CD4-positive, alpha-beta memory T cell (primary cell): ENCODE results near the gene ZFP1. TPM values are rescaled to one million over a fixed set of nuclear protein-coding genes. Genes with fewer than 3 reads are reported as not detected.

Experiments used
- CTCF ChIA-PET: fragments of 350-600 bp; sonication (Branson Sonifier 250); formaldehyde crosslinking; loops from one replicate; lab custom pipeline; 2021; ENCODE audit warnings: inconsistent platforms; ENCODE audit not compliant: partially characterized antibody; lab: Charles Lee
- POLR2A ChIA-PET: fragments of 350-600 bp; sonication (Branson Sonifier 250); formaldehyde crosslinking; loops from one replicate; lab custom pipeline; 2021; ENCODE audit not compliant: partially characterized antibody; lab: Charles Lee
- DNase-seq, 5 donors: peaks; one replicate each; pipeline versions ENCODE4 v3.0.0 to v3.0.0-alpha.2; 2020 to 2022; ENCODE audit warnings: mixed read lengths in 1 of 5
- H3K27ac ChIP-seq: one replicate; pipeline ENCODE4 v1.7.0; 2013; ENCODE audit warnings: low read depth, low read length
- H3K27me3 ChIP-seq: 2 replicates; pipeline ENCODE4 v1.7.0; 2013; ENCODE audit warnings: mild to moderate bottlenecking, low read length, moderate library complexity; ENCODE audit not compliant: insufficient read depth
- H3K36me3 ChIP-seq: 2 replicates; pipeline ENCODE4 v1.7.0; 2013; ENCODE audit warnings: mild to moderate bottlenecking, low read length, moderate library complexity; ENCODE audit not compliant: insufficient read depth
- H3K4me1 ChIP-seq: 2 replicates; pipeline ENCODE4 v1.7.0; 2013; ENCODE audit warnings: mild to moderate bottlenecking, low read length, moderate library complexity; ENCODE audit not compliant: insufficient read depth
- H3K4me3 ChIP-seq, 2 donors: one replicate each; pipeline ENCODE4 v1.7.0; 2013; ENCODE audit warnings: low read length in 2 of 2, mild to moderate bottlenecking in 1 of 2
- H3K9me3 ChIP-seq, 2 donors: one replicate each; pipeline ENCODE4 v1.7.0; 2013; ENCODE audit warnings: low read length in 2 of 2, control low read depth in 1 of 2; ENCODE audit not compliant: control insufficient read depth in 1 of 2
- H3K27ac Mint-ChIP-seq, 7 donors: one replicate each; pipeline ENCODE4 v1.8.0; 2020 to 2021; ENCODE audit warnings: mixed read lengths in 7 of 7, mild to moderate bottlenecking in 6 of 7, inconsistent platforms in 3 of 7, moderate library complexity in 3 of 7
- H3K27me3 Mint-ChIP-seq, 2 donors: one replicate each; pipeline ENCODE4 v1.8.0; 2020 to 2021; ENCODE audit warnings: mixed read lengths in 2 of 2
- H3K36me3 Mint-ChIP-seq, 2 donors: one replicate each; pipeline ENCODE4 v1.8.0; 2020 to 2021; ENCODE audit warnings: mixed read lengths in 2 of 2, inconsistent platforms in 1 of 2, mild to moderate bottlenecking in 1 of 2
- H3K4me1 Mint-ChIP-seq, 4 donors: one replicate each; pipeline ENCODE4 v1.8.0; 2020 to 2021; ENCODE audit warnings: mixed read lengths in 4 of 4, mild to moderate bottlenecking in 1 of 4
- H3K4me3 Mint-ChIP-seq, 8 donors: one replicate each; pipeline ENCODE4 v1.8.0; 2020 to 2021; ENCODE audit warnings: mixed read lengths in 8 of 8, mild to moderate bottlenecking in 7 of 8, moderate library complexity in 6 of 8, inconsistent platforms in 3 of 8
- H3K9me3 Mint-ChIP-seq, 8 donors: one replicate each; pipeline ENCODE4 v1.8.0; 2020 to 2021; ENCODE audit warnings: mixed read lengths in 8 of 8, mild to moderate bottlenecking in 5 of 8, inconsistent platforms in 3 of 8, moderate library complexity in 1 of 8
- intact Hi-C: fragments of 100-400 bp; cut with micrococcal nuclease; formaldehyde crosslinking; loops from one replicate; pipeline ENCODE4 v1.15.1; 2023
- polyA plus RNA-seq, 2 donors: library from polyadenylated mRNA; unstranded; fragments of 300-500 nt; fragmentation: Illumina TruSeq; gene quantifications; one replicate each; pipeline ENCODE4 v1.2.3, GENCODE V29; 2021
- total RNA-seq, 2 experiments: library from RNA; stranded (reverse); gene quantifications; one replicate each; pipeline ENCODE4 v1.2.3, GENCODE V29; 2021

The ZFP1 gene
- total and polyA plus RNA-seq, 4 experiments from 2014 or later: 11.7 to 22.3 (median 15.9) TPM

DNA sequence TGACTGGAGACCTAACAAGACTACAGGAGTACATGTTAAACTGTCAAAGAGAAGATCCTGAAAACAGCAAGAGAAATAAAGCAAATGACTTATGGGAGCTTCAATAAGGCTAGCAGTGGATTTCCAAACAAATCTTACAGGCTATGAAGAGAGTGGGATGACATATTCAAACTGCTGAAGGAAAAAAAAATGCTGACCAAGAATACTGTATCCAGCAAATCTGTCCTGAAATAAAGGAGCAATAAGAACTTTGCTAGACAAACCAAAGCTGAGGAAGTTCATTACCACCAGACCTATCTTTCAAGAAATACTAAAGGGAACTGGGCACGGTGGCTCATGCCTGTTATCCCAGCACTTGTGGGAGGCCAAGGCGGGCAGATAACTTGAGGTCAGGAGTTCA lies 28.6 kb downstream of the ZFP1 start:
- Histone ChIP-seq H3K36me3 (no peaks in the 10 kb centered on the region), H3K4me1 (no peaks in the 10 kb centered on the region), H3K4me3 (no peak overlapping the region), H3K27me3 (no peaks in the 10 kb centered on the region), H3K9me3 (peaks cover 0 to 38% of the 10 kb centered on the region in 2 donors), H3K27ac (no peak overlapping the region)
- Mint-ChIP-seq H3K4me3 (no peak overlapping the region), H3K27ac (no peak overlapping the region), H3K27me3 (no peaks in the 10 kb centered on the region), H3K36me3 (peaks cover 23 to 38% of the 10 kb centered on the region in 2 donors), H3K9me3 (peaks cover 12 to 64% (median 53%) of the 10 kb centered on the region in 8 donors), H3K4me1 (no peaks in the 10 kb centered on the region)
- CTCF ChIA-PET: no interaction called here
- DNase-seq: no peak
- intact Hi-C loops: no loop called here
- POLR2A ChIA-PET: no interaction called here

DNA sequence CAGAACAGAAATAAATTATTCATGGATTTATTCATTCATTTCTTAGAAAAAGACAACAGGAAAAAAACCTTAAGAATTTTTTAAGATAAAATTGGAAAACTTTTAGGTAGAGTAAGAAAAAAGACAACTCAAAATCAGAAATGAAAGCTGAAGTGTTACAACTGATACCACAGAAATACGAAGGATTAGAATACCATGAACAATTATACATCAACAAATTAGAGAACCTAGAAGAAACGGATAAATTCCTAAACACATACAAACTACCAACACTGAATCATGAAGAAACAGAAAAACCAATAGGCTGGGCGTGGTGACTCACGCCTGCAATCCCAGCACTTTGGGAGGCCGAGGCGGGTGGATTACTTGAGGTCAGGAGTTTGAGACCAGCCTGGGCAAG lies 30.9 kb downstream of the ZFP1 start:
- Histone ChIP-seq H3K27me3 (no peaks in the 10 kb centered on the region), H3K4me1 (no peaks in the 10 kb centered on the region), H3K9me3 (peaks cover 0 to 17% of the 10 kb centered on the region in 2 donors), H3K36me3 (no peaks in the 10 kb centered on the region), H3K4me3 (no peak overlapping the region), H3K27ac (no peak overlapping the region)
- Mint-ChIP-seq H3K4me1 (no peaks in the 10 kb centered on the region), H3K36me3 (peaks cover 10 to 19% of the 10 kb centered on the region in 2 donors), H3K27me3 (no peaks in the 10 kb centered on the region), H3K4me3 (no peak overlapping the region), H3K9me3 (peaks cover 3 to 41% (median 34%) of the 10 kb centered on the region in 8 donors), H3K27ac (no peak overlapping the region)
- POLR2A ChIA-PET: no interaction called here
- intact Hi-C loops: no loop called here
- CTCF ChIA-PET: no interaction called here
- no peak for DNase-seq

DNA sequence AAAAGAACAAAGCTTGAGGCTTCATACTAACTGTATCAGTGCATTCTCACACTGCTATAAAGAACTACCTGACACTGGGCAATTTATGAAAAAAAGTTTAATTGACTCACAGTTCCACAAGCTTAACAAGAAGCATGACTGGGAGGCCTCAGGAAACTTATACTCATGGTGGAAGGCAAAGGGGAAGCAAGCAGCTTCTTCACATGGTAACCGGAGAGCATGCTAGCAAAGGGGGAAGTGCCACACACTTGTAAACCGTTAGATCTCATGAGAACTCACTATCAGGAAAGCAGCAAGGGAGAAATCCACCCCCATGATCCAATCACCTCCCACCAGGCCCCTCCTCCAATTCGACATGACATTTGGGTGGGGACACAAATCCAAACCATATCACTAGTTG lies 33.3 kb downstream of the ZFP1 start:
- Mint-ChIP-seq H3K9me3 (peaks cover 0 to 22% (median 17%) of the 10 kb centered on the region in 8 donors), H3K4me1 (no peaks in the 10 kb centered on the region), H3K27me3 (peaks cover 0 to 1% of the 10 kb centered on the region in 2 donors), H3K36me3 (peaks cover 4 to 11% of the 10 kb centered on the region in 2 donors), H3K4me3 (no peak overlapping the region), H3K27ac (no peak overlapping the region)
- DNase-seq: no peak
- H3K27ac ChIP-seq: no peak overlapping the region
- no peaks in the 10 kb centered on the region for H3K4me1 ChIP-seq
- CTCF ChIA-PET: interaction anchor here (1.0 to 1.1 kb wide), 2 partner anchors 18 to 223 kb away, joined by 3 to 4 read pairs; no protein-coding TSS in a partner anchor
- no peaks in the 10 kb centered on the region for H3K36me3 ChIP-seq
- POLR2A ChIA-PET: no interaction called here
- intact Hi-C loops: no loop called here
- peaks cover 0 to 8% of the 10 kb centered on the region in 2 donors for H3K9me3 ChIP-seq
- H3K4me3 ChIP-seq: no peak overlapping the region
- no peaks in the 10 kb centered on the region for H3K27me3 ChIP-seq

DNA sequence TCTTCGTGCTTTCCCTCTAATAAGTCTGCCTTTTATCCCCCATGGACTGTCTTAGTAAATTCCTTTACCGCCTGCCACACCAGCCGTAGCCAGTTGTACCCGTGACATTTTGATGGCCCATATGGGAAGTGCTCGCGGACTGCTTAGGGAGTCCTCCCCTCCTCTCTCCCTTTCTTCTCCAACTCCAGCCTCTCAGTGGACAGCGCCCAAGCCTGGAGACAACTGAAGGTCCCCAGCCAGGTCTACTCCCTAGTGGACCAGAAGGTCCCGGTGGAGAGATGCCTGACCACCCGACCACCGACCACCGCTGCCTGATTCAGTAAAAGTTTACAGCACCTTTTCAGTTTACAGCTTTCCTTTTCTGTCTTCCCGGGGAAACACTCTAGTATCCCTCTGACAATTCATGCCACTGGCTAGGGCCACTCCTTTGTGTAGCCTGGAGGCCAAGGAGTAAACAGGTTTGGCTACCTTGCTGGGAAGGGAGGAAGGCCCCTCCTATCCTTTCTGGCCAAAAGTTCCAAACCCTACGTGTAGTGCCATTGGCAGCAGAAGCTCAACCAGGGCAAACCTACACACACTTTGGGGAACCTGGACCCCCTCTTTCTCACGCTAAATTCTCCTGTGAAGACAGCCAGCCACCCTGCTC lies 40.6 kb downstream of the ZFP1 start:
- Mint-ChIP-seq H3K4me3 (no peak overlapping the region), H3K4me1 (no peaks in the 10 kb centered on the region), H3K27ac (peak overlapping the region in 1 of 7 donors; percentile 23), H3K9me3 (peaks cover 0 to 2% (median 0%) of the 10 kb centered on the region in 8 donors), H3K27me3 (peaks cover 3 to 4% of the 10 kb centered on the region in 2 donors), H3K36me3 (no peaks in the 10 kb centered on the region)
- H3K27ac ChIP-seq: no peak overlapping the region
- CTCF ChIA-PET: interaction anchor here (3.4 kb wide), 1 partner anchor 10 kb away, joined by 17 read pairs; no protein-coding TSS in a partner anchor
- intact Hi-C loops: no loop called here
- DNase-seq: no peak
- H3K4me1 ChIP-seq: no peaks in the 10 kb centered on the region
- H3K4me3 ChIP-seq: no peak overlapping the region
- peaks cover 3% of the 10 kb centered on the region for H3K27me3 ChIP-seq
- no peaks in the 10 kb centered on the region for H3K36me3 ChIP-seq
- POLR2A ChIA-PET: no interaction called here
- no peaks in the 10 kb centered on the region for H3K9me3 ChIP-seq

DNA sequence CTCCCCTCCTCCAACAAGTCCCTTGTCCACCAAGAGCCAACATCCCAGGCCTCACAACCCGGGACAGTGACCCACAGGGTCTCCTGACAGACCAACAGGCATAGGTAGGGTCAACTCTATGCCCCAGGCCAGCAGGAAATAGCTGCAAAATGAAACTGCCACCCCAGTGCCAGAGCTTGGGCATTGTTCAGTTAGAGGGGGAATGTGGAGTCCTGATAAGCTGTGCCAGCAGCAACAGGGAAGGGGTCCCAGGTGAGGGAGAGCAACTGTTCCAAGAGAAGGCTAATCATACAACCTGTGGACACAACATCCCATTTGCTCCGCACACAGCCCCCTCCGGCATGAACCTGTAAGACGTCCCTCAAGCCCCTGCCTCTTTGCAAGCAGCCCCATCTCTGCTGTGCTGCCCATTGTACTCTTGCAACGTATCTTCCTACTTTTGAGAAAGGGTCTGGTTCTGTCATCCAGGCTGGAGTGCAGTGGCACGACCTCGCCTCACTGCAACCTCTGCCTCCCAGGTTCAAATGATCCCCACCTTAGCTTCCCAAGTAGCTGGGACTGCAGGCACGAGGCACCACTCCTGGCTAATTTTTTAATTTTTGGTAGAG lies 41.4 kb downstream of the ZFP1 start:
- CTCF ChIA-PET: interaction anchor here (3.4 kb wide), 1 partner anchor 9 kb away, joined by 17 read pairs; no protein-coding TSS in a partner anchor
- no peaks in the 10 kb centered on the region for H3K4me1 ChIP-seq
- no peak overlapping the region for H3K27ac Mint-ChIP-seq
- POLR2A ChIA-PET: no interaction called here
- intact Hi-C loops: no loop called here
- no peak overlapping the region for H3K4me3 Mint-ChIP-seq
- peaks cover 0 to under 1% (median 0%) of the 10 kb centered on the region in 8 donors for H3K9me3 Mint-ChIP-seq
- H3K36me3 Mint-ChIP-seq: no peaks in the 10 kb centered on the region
- no peak for DNase-seq
- no peaks in the 10 kb centered on the region for H3K9me3 ChIP-seq
- H3K27ac ChIP-seq: no peak overlapping the region
- H3K4me1 Mint-ChIP-seq: no peaks in the 10 kb centered on the region
- H3K36me3 ChIP-seq: no peaks in the 10 kb centered on the region
- no peak overlapping the region for H3K4me3 ChIP-seq
- H3K27me3 Mint-ChIP-seq: peaks cover 3 to 4% of the 10 kb centered on the region in 2 donors
- H3K27me3 ChIP-seq: peaks cover 3% of the 10 kb centered on the region

GRCh38 chr16:75192606-75193264 lies 44.4 kb downstream of the ZFP1 start:
- H3K27ac Mint-ChIP-seq: no peak overlapping the region
- no peaks in the 10 kb centered on the region for H3K4me1 ChIP-seq
- H3K36me3 Mint-ChIP-seq: no peaks in the 10 kb centered on the region
- no peaks in the 10 kb centered on the region for H3K9me3 ChIP-seq
- H3K27ac ChIP-seq: no peak overlapping the region
- no peaks in the 10 kb centered on the region for H3K9me3 Mint-ChIP-seq
- ChIA-PET CTCF (no interaction called here), POLR2A (no interaction called here)
- H3K27me3 Mint-ChIP-seq: peaks cover 5 to 9% of the 10 kb centered on the region in 2 donors
- H3K4me1 Mint-ChIP-seq: no peaks in the 10 kb centered on the region
- intact Hi-C loops: no loop called here
- no peak overlapping the region for H3K4me3 Mint-ChIP-seq
- no peaks in the 10 kb centered on the region for H3K36me3 ChIP-seq
- H3K4me3 ChIP-seq: no peak overlapping the region
- H3K27me3 ChIP-seq: peaks cover 3% of the 10 kb centered on the region
- no peak for DNase-seq

DNA sequence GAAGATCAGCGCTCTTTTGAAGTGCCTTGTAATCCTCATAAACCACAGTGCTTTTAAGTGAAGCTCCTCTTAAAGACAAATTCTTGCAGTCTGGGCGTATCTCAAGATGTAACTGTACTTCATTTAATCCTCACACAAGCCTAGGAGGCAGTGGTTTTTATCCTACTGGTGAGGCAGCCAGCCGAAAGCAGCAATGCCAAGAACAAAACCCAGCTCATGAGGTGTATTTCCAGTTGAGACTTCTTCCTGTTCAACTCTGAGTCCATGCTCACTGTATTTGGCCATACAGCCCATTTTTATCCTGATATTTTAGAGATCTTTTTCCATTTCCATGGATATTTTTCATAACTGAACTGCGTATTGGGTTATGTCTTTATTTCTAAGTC lies 44.9 kb downstream of the ZFP1 start:
- DNase-seq: no peak
- intact Hi-C loops: no loop called here
- no peaks in the 10 kb centered on the region for H3K4me1 Mint-ChIP-seq

More for the DNA sequence above, 44.9 kb downstream of the ZFP1 start:
- peaks cover 11% of the 10 kb centered on the region in 2 donors for H3K27me3 Mint-ChIP-seq
- peaks cover 3% of the 10 kb centered on the region for H3K27me3 ChIP-seq
- no peaks in the 10 kb centered on the region for H3K9me3 Mint-ChIP-seq
- ChIA-PET CTCF (no interaction called here), POLR2A (no interaction called here)
- no peaks in the 10 kb centered on the region for H3K36me3 ChIP-seq
- H3K27ac Mint-ChIP-seq: no peak overlapping the region
- no peaks in the 10 kb centered on the region for H3K4me1 ChIP-seq
- H3K4me3 ChIP-seq: no peak overlapping the region
- no peak overlapping the region for H3K4me3 Mint-ChIP-seq
- no peaks in the 10 kb centered on the region for H3K36me3 Mint-ChIP-seq
- no peaks in the 10 kb centered on the region for H3K9me3 ChIP-seq
- no peak overlapping the region for H3K27ac ChIP-seq
